MCF 10A (cell line): ENCODE data around the gene MAML1. TPM values are rescaled to one million over a fixed set of nuclear protein-coding genes. Genes with fewer than 3 reads are reported as not detected.

Source experiments
- BruUV-seq: library from RNA; stranded (reverse); fragments of 400-500 nt; replicated peaks from 2 replicates; lab custom pipeline; 2021; lab: Mats Ljungman, UMichigan
- CTCF ChIA-PET: fragments of 300-600 bp; sonication (Branson Sonifier 250); formaldehyde crosslinking; extraction: SDS; loops from one replicate; lab custom pipeline; 2021; ENCODE audit warnings: antibody characterized with exemption, inconsistent platforms; lab: Yijun Ruan, JAX
- POLR2A ChIA-PET: fragments of 300-600, 350-650 bp; sonication (Branson Sonifier 250); formaldehyde crosslinking; extraction: SDS; loops from one replicate; lab custom pipeline; 2020; ENCODE audit warnings: antibody characterized with exemption, inconsistent platforms; lab: Yijun Ruan, JAX
- DNase-seq: peaks from one replicate; pipeline ENCODE4 v3.0.0-alpha.2; 2018; ENCODE audit not compliant: unreplicated experiment
- H3K27ac Mint-ChIP-seq: one replicate; pipeline ENCODE4 v1.8.0; 2022; ENCODE audit warnings: mild to moderate bottlenecking, low read depth, mixed read lengths; ENCODE audit not compliant: unreplicated experiment
- H3K27me3 Mint-ChIP-seq: one replicate; pipeline ENCODE4 v1.8.0; 2022; ENCODE audit warnings: mixed read lengths; ENCODE audit not compliant: insufficient read depth, unreplicated experiment
- H3K36me3 Mint-ChIP-seq: one replicate; pipeline ENCODE4 v1.8.0; 2022; ENCODE audit warnings: mild to moderate bottlenecking, moderate library complexity, mixed read lengths; ENCODE audit not compliant: insufficient read depth, unreplicated experiment
- H3K4me1 Mint-ChIP-seq: one replicate; pipeline ENCODE4 v1.8.0; 2022; ENCODE audit warnings: mixed read lengths; ENCODE audit not compliant: insufficient read depth, unreplicated experiment
- H3K4me3 Mint-ChIP-seq: one replicate; pipeline ENCODE4 v1.8.0; 2022; ENCODE audit warnings: mild to moderate bottlenecking, moderate library complexity, mixed read lengths; ENCODE audit not compliant: unreplicated experiment
- H3K9me3 Mint-ChIP-seq: one replicate; pipeline ENCODE4 v1.8.0; 2022; ENCODE audit warnings: mixed read lengths; ENCODE audit not compliant: unreplicated experiment
- CTCF ChIP-seq: fragments of 200-600 bp; IDR thresholded peaks from one replicate; pipeline ENCODE4 v1.8.0; 2022; ENCODE audit warnings: antibody characterized with exemption, mild to moderate bottlenecking; ENCODE audit not compliant: unreplicated experiment
- intact Hi-C: fragments of 100-400 bp; cut with micrococcal nuclease; formaldehyde crosslinking; loops from 2 replicates; pipeline ENCODE4 v1.14.1; 2022
- total RNA-seq: library from RNA; stranded (reverse); gene quantifications from 2 replicates; pipeline ENCODE4 v1.2.3, GENCODE V29; 2022

MAML1 gene
- total RNA-seq, 1 experiment from 2014 or later = 38.4 TPM

GRCh38 chr5:179819296-179820126 is 86.9 kb downstream of the MAML1 start:
- intact Hi-C loops = loop anchor here (2.0 kb wide), 1 partner anchor 39 kb away; the partner anchor contains the start of gene MRNIP
- Mint-ChIP-seq H3K4me3 (peak overlapping the region; percentile 94), H3K4me1 (peaks cover 40% of the 10 kb centered on the region), H3K9me3 (no peaks in the 10 kb centered on the region), H3K27ac (peak overlapping the region; percentile 98), H3K36me3 (peaks cover 57% of the 10 kb centered on the region), H3K27me3 (no peaks in the 10 kb centered on the region)
- no TSS peak for BruUV-seq
- ChIA-PET POLR2A (interaction anchor here (0.9 to 4.0 kb wide), 26 partner anchors 8 to 260 kb away, joined by 3 to 134 read pairs (median 7); partner anchors contain the start of genes CANX, HNRNPH1, MAML1 and MGAT4B), CTCF (interaction anchor here (0.9 to 2.4 kb wide), 4 partner anchors 10 to 57 kb away, joined by 3 to 16 read pairs (median 4); no protein-coding TSS in a partner anchor)
- TF ChIP-seq CTCF = no peak
- peak; percentile 88 for DNase-seq

DNA sequence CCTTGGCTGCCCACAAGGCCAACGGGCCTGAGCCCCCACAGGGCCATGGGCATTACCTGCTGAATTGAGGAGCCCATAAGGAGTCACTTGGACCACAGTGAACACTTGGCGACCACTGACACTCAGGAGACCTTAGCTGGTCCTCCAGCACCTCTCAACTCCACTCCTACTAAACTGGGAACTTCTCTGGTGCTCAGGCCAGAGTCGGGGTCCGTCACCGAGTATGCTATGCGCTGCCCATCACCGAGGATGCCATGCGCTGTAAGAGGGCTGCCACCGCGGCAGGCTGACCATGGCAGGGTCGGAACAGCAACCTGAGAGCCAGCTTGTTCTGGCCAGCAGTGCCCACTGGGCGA is 87.5 kb downstream of the MAML1 start:
- Mint-ChIP-seq H3K36me3 (peaks cover 59% of the 10 kb centered on the region), H3K4me1 (peaks cover 45% of the 10 kb centered on the region), H3K27ac (peak overlapping the region; percentile 98), H3K27me3 (no peaks in the 10 kb centered on the region), H3K9me3 (no peaks in the 10 kb centered on the region), H3K4me3 (peak overlapping the region; percentile 94)
- intact Hi-C loops = loop anchor here (2.0 kb wide), 1 partner anchor 39 kb away; the partner anchor contains the start of gene MRNIP
- DNase-seq = no peak
- POLR2A ChIA-PET = interaction anchor here (0.7 to 4.0 kb wide), 26 partner anchors 9 to 261 kb away, joined by 3 to 134 read pairs (median 6); partner anchors contain the start of genes CANX, HNRNPH1, MAML1 and MGAT4B
- no peak for TF ChIP-seq CTCF
- CTCF ChIA-PET = interaction anchor here (1.5 to 2.4 kb wide), 2 partner anchors 23 to 57 kb away, joined by 4 to 16 read pairs; no protein-coding TSS in a partner anchor
- BruUV-seq = TSS peak; percentile 57

- H3K36me3 Mint-ChIP-seq = peaks cover 62% of the 10 kb centered on the region
- H3K27me3 Mint-ChIP-seq = no peaks in the 10 kb centered on the region
- H3K9me3 Mint-ChIP-seq = no peaks in the 10 kb centered on the region
- ChIA-PET POLR2A (interaction anchor here (0.6 to 4.0 kb wide), 29 partner anchors 9 to 262 kb away, joined by 3 to 134 read pairs (median 6); partner anchors contain the start of genes CANX, HNRNPH1, MAML1 and MGAT4B), CTCF (interaction anchor here (0.7 to 2.4 kb wide), 3 partner anchors 24 to 103 kb away, joined by 4 to 16 read pairs (median 4); no protein-coding TSS in a partner anchor)
- BruUV-seq = no TSS peak
- peak within 1 kb of the TSS; percentile 98 for H3K27ac Mint-ChIP-seq
- intact Hi-C loops = loop anchor here (1.0 to 2.0 kb wide), 3 partner anchors 13 to 57 kb away; partner anchors contain the start of gene MRNIP
- peak within 1 kb of the TSS; percentile 94 for H3K4me3 Mint-ChIP-seq
- H3K4me1 Mint-ChIP-seq = peaks cover 45% of the 10 kb centered on the region
- peak; percentile 15 for TF ChIP-seq CTCF
- DNase-seq = peak; percentile 84
Measured at GRCh38 chr5:179820483-179821297, 88.1 kb downstream of the MAML1 start, which contains the start of gene SQSTM1. TSS of gene SQSTM1 (plus strand) at chr5:179820905. CDS start at chr5:179820937, 32 bp downstream.
